NCI-H748 (cell line): ENCODE results near the gene CDNF.
"Not testable (repeated sequence)": the region's sequence is repeated elsewhere in the genome, so short reads cannot be mapped to it uniquely, and the experiment has no call there.

ENCODE experiments used
- DNase-seq: peaks from one replicate; lab custom pipeline; 2025; ENCODE audit not compliant: unreplicated experiment; lab: John Stamatoyannopoulos, UW

The CDNF gene

GRCh38 chr10:14837757-14838581 lies at the start of gene CDNF, which contains the start of the genes HSPA14 and MSANTD7:
Gene CDNF, minus strand, starts transcription at chr10:14838037. Its CDS starts 91 bp downstream, at chr10:14837946.
Gene HSPA14, plus strand, starts transcription at chr10:14838306. Its CDS starts 97 bp downstream, at chr10:14838403.
Gene MSANTD7, plus strand, starts transcription at chr10:14838306. Its CDS starts 3,979 bp downstream, at chr10:14842285.
- DNase-seq, result peak; percentile 98

- no peak for DNase-seq
Observed at GRCh38 chr10:14884082-14884481, 46.2 kb upstream of the CDNF start.

GRCh38 chr10:14880229-14880628 lies 42.4 kb upstream of the CDNF start:
- no peak for DNase-seq

- DNase-seq, result no peak
Observed at GRCh38 chr10:14879928-14880193, 42.0 kb upstream of the CDNF start.

DNA sequence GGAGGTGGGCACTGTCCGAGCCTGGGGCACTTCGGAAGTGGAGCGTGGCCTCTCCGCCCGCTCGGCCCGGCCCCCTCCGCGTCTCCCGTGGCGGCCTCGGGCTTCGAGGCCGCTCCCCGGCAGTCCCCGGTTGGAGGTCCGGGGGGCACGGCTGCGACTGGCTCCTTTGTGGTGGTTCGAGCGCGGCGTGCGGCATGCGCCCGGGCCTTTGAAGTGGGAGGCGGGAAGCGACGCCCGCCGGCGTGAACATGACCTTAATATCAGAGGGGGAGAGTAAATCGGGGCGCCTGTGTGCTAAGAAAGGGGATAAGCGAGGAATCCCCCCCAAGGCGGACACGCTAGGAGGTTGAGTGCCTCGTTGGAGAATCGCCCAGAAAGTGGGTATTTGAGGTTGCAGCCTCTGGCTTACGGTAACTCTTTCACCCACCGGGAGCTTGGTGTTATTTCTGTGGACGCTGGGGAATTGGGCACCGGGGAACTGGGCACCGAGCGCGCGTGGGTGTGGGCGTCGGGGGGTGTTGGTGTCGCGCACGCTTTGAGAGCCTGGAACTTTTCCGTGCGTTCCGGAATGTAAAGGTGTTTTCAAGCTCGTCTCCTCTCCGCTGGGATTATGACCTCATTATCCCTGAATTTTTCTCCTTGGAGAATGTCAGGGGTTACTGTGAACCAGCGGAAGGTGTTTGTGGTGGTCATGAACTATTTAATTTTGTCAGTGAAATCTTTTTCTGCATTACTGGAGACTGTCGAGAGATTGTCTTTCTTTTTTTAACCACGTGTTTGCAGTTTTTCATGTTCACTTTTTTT lies 41.5 kb upstream of the CDNF start:
- peak; percentile 56 for DNase-seq

GRCh38 chr10:14878266-14879123 lies 40.7 kb upstream of the CDNF start, which contains the start of gene SUV39H2:
Gene SUV39H2, plus strand, starts transcription at chr10:14878866. Its CDS starts 23 bp downstream, at chr10:14878889.
- peak; percentile 93 for DNase-seq

DNA sequence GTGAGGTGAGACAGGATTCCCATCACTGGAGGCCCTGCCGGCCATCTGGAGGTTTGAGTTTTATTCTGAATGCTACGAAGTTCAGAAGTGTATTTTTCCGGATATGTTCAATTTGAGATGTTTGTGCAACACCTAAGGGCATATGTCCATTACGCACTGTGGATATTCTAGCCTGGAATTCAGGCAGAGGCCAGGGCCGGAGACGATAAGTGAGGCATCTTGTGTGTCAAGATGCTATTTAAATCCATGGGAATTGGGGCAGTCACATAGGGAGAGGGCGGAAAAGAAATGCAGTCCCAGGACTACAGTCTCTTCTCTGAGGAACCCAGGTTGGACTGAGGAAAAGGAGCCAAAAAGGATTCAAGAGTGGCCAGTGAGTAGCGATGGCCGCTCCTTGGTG lies 38.9 kb upstream of the CDNF start:
- no peak for DNase-seq

GRCh38 chr10:14875941-14876340 lies 38.1 kb upstream of the CDNF start:
- DNase-seq, result no peak

DNA sequence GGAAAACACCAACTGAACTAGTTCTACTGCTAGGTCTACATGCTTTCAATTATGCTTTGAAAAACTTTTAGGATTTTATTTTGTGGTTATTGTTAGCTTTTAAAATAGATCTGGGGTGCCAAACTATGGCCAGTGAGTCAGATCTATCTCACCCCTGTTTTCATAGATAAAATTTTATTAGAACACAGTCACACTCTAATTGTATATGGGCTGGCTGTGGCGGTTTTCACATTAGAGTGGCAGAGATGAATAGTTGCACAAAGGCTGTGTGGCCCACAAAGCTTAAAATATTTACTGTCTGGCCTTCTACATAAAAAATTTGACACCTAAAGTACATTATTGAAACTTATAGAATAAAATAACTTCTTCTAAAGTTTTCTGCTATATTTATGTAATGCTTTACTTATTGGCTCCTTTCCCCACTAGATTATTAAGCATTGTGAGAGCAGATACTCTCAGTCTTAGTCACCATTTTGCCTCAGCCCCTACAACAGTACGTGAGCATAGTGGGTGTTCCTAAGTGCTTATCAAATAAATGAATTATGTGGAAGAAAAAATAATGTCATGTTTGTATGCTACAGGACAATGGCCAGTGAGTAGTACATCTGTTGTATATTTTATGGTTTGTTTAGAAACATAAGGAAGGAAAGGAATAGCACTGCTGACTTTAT lies 35.4 kb upstream of the CDNF start:
- no peak for DNase-seq

GRCh38 chr10:14864871-14865270 lies 27.0 kb upstream of the CDNF start:
- not testable (repeated sequence) for DNase-seq

DNA sequence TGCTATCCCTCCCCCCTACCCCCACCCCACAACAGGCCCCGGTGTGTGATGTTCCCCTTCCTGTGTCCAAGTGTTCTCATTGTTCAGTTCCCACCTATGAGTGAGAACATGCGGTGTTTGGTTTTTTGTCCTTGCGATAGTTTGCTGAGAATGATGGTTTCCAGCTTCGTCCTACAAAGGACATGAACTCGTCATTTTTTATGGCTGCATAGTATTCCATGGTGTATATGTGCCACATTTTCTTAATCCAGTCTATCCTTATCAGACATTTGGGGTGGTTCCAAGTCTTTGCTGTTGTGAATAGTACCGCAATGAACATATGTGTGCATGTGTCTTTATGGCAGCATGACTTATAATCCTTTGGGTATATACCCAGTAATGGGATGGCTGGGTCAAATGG lies 26.6 kb upstream of the CDNF start:
- DNase-seq, result not testable (repeated sequence)

- no peak for DNase-seq
Observed at GRCh38 chr10:14860791-14861190, 23.0 kb upstream of the CDNF start.

GRCh38 chr10:14859775-14860174 lies 21.9 kb upstream of the CDNF start:
- DNase-seq, result no peak

DNA sequence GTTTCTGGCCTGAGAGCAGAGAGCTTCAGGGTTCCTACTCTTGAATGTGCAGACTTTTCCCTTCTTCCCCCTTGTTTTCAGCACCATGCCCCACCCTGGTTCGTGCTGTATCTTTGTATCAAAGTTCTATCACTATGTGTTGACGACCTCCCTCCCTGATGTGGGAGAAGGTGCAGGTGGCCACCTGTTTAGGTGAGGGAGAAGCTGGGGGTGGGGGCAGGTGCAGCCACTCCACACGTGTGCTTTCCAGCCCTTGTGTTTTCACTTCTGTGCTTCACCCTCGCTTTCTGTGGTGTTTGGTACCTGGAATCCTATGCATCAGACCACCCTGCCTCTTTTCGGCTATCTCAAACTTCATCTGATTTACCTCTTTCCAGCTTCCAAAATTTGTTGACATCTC lies 21.2 kb upstream of the CDNF start:
- no peak for DNase-seq

DNA sequence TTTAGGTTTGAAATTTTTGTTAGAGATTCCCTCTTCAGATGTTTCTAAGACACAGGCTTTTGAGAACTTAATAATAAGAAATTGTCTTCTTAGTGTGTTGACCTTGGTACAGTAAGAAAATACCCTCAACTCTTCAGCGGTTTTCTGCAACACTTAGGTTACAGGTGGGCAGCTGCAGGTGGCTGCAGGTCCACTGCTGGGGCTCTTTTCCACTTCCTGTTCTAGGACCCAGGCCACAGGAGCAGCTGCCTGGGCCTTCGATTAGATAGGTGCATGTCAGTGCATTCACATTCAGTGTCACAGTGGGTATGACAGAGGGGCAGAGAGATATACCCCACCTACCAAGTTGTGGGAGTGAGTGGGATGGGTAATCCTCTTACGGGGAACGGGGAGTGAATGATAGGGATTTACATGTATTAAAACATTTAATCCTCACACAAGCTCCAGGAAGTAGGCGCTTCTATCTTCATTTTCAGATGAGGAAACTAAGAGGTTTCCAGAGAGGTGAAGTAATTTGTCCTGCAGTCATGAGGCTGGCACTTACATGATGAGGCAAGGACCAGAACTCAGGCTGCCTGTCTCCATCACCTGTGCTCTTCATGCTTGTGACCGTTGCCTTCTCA lies 20.6 kb upstream of the CDNF start:
- no peak for DNase-seq

GRCh38 chr10:14855453-14855852 lies 17.6 kb upstream of the CDNF start:
- DNase-seq, result no peak

DNA sequence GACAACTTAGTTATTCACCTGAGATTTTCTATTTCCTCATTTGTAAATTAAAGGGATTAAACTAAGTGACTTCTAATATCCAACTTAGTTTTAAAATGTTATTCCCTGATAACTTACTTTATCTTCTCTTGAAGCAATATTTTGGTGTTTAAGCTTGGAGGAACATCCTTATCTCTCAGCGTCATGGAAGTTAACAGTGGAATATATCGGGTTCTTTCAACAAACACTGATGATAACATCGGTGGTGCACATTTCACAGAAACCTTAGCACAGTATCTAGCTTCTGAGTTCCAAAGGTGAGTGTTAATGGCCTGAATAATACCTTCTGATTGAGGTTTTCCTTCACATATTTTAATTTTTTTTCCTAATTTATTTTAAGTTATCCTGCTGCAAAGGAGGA lies 14.4 kb upstream of the CDNF start:
- DNase-seq, result no peak

- no peak for DNase-seq
Observed at GRCh38 chr10:14844948-14845347, 7.1 kb upstream of the CDNF start.

- no peak for DNase-seq
Observed at GRCh38 chr10:14843327-14843988, 5.6 kb upstream of the CDNF start.

GRCh38 chr10:14840178-14840577 lies 2.3 kb upstream of the CDNF start:
- DNase-seq, result no peak
